Stimulated activated CD8-positive, alpha-beta memory T cell treated with anti-CD3 and anti-CD28 coated beads, Interleukin-2, amount 100 ng/mL, for 1 hour (primary cell): ENCODE measurements around the gene FAM83F.
"Not testable (repeated sequence)": the region's sequence is repeated elsewhere in the genome, so short reads cannot be mapped to it uniquely, and the experiment has no call there.

Source experiments
- DNase-seq, 2 donors: peaks; one replicate each; pipeline ENCODE4 v3.0.0-alpha.2; 2020; ENCODE audit warnings: low read depth in 2 of 2

FAM83F gene

DNA sequence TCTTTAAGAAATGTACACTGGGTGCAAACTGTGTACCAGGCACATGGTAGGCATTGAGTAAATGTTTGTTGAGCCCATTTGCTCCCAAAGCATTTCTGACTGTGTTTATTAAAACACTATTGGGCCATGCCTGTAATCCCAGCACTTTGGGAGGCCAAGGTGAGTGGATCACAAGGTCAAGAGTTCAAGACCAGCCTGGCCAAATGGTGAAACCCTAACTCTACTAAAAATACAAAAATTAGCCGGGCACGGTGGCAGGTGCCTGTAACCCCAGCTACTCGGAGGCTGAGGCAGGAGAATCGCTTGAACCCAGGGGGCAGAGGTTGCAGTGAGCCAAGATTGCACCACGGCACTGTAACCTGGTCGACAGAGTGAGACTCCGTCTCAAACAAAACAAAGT is 1.9 kb upstream of the FAM83F start:
- DNase-seq, result not testable (repeated sequence)

DNA sequence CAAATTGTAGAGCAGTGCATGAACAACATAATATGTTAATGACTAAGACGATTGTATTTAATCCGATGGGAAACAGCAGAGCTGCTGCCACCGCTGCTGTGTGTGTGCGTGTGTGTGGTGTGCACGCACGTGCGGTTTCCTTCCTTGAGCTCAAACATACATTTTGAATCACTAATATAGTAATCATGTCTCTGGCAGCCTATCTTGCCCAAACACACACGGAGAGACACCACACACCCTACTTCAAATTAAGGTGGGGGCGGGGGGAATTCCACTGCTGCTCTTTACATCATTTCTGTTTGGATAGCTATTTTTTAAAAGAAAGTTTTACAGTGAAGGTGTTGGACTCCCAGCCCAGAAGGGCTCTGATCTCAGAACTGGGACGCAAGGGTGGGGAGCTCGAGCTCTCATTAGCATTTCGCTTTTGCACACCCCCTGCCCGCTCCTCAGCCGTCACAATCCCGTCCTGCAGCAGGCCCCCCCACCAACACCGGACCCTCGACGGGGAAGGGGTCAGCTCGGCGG is 651 bp upstream of the FAM83F start:
- no peak for DNase-seq

DNA sequence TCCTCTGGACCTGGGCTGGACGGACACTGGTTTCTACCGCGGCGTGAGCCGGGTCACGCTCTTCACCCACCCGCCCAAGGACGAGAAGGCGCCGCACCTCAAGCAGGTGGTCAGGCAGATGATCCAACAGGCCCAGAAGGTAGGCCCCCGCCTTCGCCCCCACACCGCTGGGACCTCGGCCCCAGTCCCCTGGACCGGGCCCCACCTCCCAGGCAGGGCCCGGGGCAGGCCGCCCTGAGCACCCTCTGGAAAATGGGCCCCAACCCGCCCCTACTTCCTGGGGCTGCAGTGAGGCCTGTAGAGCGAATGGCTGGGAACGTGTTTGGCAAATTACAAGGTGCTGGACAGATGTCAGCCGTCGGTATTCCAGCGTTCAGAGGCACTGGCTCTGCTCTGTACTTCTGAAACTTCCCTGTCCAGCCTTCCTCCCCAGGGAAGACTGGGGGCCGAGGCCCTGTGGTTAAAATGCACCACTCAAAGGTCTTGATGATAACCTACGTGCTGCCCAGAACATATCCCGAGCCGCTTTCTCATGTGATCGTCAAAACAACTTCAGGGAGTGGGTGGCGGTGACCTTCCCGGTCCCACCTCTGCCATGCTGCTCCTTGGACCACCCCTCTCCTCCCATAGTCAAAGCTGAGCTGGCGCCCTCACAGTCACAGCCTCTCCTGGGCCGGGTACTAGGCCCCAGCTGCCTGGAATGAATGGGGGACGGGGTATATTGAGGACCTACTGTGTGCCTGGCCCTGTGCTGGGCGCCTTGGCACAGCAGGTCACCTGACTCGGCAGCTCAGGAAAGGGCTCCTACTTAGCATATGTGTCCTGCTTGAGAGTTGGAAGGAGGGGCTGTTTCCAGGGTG is 869 bp downstream of the FAM83F start:
- DNase-seq, result no peak

DNA sequence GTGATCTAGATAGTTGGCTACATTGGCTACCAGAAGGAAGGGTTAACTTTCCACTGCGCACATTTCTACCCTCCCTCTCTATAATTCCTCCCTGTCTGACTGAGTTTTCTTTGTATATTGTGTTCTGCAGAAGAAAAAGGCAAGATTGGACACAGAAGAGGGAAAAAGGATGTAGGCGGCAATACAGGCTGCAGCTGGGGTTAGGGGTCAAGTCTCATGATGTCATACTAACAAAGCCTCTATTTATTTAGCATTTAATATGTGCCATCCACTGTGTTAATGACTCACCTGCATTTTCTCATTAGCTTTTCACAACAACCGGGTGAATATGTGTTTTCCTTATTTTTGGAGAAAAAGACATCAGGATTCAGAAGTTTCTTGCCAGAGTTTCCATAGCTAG is 2.0 kb downstream of the FAM83F start:
- DNase-seq, result no peak

DNA sequence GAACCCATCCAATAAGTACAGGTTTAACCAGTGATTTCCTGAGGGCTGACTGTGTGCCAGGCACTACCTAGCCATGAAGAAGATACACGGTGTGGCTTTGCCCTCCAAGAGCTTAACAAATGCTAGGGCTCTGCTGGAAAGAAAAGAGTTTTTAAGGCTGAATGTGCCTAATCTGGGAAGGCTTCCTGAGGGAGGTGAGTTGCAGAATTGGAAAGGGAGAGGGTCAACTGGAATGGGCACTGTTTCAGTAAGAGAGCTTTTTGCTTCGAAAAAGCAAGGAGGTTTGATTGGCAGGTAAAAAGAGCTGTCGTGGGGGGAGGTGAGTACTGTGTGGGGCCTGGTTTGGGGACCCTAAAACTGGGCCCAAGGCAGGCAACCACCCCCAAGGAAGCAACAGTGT is 2.7 kb downstream of the FAM83F start:
- DNase-seq, result no peak

DNA sequence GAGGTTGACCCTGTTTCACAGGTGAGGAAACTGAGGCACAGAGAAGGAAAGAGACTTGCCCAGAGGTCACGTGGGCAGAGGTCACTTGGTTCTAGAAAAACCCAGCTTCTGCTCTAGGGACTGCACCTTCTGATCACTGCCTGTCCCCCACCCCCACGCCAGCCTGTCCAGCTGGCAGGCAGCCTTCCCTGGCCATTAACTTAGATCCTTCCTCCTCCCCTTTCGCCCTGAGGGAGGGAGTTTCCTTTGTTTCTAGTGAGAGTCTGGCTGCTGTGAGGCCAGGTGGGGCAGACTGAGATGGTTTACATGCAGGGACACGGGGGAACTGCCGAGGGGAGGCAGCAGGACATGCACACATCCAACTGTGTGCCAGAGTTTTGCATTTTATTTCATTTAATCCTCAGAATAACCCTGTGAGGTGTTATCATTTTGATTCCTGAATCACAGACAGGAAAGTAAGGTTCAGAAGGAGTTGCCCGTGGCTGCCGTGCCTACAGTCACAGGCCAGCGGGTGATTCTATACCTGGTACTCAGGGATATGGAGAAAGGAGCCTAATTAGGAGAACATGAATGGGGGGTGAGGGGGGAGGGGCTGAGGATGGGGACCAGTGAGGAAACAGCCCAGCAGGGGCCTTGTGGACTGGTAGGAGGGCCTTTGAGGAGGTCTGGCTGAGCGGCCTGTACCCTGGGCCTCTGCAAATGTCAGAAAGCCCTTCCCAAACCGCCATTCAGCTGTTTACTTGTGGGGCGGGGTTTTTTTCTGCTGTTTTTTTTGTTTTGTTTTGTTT is 3.4 kb downstream of the FAM83F start:
- DNase-seq, result no peak

DNA sequence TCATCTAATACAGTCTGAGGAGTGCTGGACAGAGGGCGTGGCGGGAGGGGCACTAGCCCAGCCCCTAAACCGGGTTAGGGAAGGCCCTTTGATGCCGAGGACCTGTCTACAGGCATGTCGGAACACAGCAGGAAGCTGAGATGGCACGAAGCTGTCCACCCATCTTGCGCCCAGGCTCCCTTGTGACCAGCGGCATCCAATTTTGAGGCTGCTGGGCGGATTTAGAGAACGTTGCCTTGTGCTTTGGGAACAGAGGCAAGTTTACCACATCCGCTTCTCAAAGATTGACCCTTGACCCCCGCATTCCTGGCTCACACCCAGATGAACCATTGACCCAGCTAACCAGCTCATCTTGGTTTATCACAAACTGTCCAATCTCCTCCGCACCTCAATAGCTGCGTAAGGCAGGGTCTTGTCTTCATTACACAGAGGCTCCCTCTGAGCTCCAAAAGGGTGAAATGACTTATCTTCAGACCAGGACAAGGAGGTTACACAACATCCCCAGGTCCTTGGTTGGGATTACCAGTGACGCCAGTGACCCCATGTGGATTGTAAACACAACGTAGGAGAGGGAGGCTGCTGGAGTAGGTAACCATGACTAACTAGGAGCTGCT is 4.5 kb downstream of the FAM83F start:
- DNase-seq, result no peak

DNA sequence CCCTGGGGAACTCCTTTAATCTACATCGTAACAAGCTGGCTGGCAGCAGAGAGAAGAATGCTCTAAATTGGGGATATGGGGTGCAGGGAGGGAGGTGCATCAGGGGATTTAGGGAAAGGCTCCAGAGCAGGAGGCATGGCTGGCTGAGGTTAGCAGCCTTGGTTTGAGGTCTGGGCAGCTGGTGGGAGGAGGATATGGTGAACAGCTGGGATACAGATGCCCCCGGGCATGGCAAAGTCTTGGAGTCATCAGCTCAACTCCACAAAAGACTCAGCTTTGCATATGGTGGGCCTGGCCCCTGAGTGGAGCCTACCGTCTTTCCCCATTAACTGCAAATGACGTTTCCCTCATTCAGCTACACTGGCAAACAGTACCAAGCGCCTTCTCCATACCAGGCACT is 5.4 kb downstream of the FAM83F start:
- no peak for DNase-seq

DNA sequence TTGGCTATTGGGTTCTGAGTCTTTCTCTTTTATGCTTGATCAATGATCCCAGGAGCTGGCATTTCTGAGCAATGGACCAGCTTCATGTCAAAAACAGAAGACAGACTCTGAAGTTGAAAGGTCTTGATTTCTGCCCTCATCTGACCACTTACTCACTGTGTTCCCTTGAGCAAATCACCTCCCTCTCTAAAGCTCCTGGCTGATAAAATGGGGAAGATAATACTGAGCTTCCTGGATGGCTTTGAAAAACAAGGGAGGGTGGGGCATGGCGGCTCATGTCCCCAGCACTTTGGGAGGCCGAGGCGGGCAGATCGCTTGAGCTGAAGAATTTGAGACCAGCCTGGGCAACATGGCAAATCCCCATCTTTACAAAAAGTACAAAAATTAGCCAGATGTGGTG is 6.4 kb downstream of the FAM83F start:
- no peak for DNase-seq

DNA sequence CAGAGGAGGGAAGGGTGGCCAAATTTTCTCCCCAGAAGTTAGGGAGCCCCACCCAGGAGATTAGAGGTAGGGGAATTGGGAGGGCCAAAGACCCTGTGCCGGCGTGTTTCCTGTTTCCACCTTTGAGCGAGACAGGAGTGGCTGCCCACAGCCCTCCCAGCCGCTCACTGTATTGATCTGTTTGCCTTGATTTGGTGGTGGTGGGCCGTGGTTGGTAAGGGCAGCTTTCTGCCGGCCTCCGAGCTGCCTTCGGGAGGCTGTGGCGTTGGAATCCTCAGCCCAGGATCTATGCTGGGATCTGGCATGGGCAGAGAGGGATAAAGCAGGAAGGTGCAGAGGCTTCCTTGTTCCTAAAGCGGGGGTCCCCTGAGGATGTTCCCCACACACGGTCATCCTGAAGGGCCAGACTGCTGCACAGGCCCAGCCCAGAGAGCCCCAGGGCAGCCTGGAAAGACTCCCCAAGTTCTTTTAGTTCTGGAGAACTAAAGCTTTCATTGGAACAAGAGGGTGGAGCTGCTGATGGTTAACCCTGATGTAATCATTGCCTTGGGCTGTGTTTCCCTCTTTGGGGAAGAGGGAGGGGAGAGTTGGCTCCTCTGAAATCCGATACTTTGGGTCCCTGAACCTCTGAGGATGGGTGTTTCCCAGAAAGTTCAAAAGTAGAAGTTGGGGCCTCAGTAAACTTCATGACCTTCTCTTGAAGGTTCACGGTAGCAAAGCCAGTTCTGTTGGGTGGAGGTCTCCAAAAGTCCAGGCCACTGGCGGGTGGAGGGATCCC is 7.2 kb downstream of the FAM83F start:
- DNase-seq, result no peak

DNA sequence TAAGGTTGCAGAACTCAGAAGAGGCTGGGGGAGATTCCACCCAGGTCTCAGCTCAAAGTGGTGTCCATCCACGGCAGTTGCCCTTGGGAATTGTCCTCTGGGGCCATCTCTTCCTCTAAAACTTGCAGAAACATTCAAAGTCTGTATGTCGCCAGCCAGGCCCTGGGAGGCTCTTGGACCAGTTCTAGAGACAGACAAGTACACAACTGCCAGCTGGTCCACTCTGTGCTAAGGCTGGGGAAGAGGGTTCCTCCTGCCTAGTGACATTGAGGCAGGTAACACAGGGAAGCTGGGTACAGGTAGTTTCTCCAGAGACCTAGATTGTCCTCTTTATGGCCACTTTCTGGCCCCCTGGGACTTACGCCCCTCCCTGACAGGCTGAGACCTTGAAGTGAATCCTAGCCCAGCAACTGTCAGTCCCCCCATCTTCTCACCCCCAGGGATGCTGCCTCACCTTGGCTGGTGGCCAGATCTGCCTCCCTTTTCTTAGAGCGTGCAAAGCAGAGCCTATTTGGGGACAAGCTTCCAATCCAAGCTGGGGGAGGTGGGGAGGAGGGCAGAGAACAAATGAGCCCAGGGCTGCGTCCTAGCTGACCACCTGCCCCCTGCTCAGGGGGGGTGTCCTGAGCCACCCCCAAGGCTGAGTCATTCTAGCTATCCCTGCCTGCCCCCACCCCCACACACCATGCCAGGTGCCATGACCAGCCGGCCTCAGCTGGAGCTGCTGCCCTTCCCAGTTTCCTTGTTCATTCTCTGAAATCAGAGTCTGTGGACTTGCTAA is 8.4 kb downstream of the FAM83F start:
- DNase-seq, result no peak

DNA sequence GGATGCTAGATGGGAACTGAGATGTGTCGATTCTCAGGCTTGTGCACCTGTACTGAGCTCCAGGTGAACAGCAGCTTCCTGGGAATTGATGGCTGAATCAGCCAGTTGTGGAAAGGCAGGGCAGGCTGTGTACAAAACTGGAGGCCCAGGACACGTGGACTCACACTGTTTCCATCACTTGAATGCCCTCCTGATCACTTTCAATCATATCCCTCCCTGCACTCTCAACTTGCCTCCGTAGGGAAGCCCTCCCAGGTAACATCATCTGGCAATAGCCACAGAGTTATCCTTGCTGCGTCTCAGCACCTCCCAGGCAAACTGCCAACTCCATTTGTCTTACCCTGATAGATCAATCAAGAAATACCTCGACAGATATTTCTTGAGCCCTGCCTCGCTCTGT is 10.1 kb downstream of the FAM83F start:
- no peak for DNase-seq

DNA sequence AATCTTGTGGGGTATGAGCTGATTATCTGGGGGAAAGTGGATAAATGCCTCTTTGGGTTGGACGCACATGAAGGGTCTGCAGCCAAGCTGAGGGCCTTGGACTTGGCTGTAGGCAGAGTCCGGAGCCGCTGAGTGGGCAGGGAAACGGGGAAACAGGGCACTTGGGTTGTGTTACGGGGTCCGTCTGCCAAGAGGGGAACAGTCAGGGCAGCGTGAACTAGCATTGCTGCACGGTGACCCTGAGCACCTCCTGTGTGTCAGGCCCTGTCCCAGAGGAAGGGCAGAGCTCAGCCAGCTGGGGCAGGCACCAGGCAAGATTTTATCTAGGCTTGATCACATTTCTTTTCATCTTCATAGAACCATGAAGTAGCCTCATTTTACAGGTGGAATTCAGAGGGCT is 11.9 kb downstream of the FAM83F start:
- no peak for DNase-seq

DNA sequence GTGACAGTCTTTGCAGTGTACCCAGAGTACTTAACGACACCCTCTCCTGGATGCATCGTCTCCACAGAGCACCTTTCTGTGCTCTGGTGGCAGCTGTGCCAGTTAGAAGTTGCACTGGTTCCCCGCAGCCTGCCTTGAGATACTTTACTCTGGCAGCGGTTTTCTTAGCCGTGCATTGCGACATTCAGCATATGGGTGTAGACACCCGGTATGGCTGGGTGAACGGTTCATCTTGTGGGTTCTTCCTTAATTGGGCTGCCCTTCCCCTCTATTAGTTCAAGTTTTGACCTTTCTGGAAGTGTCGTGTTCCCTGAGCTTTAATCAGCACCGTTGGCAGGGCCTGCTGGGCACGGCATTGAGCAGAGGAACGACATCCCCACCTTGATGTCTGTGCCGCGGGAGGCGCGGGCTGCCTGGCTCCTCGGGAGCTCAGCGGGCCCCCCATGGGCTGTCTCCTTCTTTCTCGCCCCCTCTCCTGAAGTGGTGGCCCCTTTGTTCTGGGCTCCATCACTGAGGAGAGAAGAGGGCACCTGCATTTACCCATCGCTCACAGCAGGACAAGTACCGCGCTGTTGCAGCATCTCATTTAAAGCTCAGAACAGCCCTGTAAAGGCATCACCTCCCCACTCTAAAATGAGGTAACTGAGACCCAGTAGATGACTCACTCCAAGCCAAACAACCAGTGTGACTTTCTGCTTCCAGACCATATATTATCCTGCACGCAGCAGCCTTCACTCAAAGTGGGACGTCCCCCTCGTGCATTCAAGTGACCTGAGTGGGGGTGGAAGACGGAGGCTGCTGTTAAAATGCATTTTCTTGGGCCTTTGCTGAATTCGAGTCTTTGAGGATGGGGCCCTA is 13.3 kb downstream of the FAM83F start:
- no peak for DNase-seq

DNA sequence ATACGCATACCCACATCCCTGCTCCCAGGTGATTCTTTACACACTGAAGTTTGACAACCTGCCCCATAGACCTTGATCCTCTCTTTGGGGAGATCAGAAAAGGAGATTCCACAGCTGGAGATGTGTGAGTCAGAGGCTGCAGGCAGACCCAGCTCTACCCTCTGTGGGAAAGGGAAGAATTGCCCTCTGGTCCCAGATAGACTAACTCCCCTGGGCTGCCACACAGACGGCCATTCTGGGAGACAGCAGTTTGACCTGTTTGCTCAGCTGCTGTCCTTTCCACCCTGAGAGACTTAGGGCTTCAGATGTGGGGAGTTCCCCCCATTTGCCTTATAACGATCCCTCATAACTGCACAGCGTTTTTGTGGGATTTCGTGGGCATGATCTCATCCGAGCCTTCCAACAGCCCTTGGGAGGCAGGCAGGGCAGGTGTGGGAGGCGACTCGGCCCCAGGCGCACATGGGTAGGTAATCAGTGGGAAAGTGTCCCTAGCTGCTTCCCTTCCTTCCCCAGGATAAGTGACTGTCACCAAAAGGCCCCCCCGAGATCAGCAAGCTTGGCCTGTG is 14.1 kb downstream of the FAM83F start:
- DNase-seq, result no peak

DNA sequence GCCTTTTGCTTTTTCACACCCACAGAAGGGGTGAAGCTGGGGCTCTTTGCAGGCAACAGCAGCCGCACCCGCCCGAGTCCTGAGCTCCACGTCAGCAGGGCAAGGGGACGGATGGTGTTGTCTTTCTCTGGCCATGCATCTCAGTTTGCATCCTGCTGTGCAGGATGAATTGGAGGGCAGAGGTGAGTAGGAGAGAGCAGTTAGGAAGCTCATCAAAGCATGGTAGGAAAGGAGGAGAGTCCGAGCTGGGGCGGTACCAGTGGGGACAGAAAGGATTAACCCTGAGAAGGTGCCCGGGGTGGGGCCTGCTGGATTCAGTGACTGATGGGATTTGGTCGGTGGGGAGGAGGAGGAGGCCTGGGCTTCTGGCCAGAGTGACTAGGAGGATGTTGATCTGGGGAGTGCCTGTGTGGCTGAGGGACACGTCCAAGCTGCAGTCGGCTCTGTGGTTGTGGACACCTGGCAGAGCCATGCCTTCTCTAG is 14.6 kb downstream of the FAM83F start:
- DNase-seq, result no peak

DNA sequence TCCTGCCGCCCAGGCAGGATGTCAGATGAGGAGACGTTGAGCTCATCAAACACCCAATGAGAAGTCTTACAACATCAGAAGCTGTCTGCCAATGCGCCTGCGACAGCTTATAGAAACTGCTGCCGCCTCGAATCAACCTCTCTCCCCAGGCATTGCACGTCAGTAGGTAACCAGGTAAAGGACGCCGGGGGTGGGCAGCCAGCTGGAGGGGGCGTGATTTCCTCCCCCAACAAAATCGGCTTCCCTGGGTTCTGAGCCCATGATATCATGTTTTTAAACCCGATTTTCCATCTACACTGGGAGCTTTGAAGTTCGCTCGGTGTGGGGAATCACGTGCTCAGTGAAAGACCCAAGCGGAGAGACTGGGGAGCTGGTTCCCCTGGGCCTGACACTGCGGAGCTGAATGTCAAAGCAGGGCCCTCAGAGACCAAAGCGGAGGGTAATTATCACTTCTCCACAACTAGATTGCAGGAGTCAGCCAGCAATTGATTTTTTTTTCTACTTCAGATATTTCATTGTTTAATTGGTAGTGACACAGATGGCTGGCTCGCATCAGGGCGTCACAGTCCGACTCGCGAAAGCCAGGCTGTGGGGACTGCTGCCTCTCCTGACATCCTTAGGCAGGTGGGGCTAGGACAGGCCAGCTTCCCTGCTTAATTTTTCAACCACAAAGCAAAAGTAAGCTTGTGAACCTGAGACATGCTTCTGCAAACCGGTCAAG is 15.4 kb downstream of the FAM83F start:
- no peak for DNase-seq

DNA sequence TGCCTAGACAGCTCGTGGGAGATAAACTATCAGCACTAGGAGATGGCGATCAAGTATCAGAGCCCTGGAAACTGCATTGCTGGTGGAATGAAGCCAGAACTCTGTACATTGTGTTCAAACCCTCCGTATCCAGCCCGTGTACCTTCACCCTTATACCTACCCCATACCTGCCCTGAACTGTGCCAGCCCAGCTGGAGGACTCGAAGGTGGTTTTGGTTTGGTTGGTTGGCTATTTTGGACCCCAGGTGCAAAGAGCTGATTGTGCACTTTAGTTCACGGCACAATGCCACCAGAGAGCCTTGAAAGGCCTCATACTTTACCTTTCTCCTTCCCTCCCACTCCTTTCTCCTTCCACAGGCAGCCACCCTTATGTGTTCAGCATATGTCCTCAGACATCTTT is 16.0 kb downstream of the FAM83F start:
- DNase-seq, result no peak
